ENCODE results near the gene EBF3.

The EBF3 gene

DNA sequence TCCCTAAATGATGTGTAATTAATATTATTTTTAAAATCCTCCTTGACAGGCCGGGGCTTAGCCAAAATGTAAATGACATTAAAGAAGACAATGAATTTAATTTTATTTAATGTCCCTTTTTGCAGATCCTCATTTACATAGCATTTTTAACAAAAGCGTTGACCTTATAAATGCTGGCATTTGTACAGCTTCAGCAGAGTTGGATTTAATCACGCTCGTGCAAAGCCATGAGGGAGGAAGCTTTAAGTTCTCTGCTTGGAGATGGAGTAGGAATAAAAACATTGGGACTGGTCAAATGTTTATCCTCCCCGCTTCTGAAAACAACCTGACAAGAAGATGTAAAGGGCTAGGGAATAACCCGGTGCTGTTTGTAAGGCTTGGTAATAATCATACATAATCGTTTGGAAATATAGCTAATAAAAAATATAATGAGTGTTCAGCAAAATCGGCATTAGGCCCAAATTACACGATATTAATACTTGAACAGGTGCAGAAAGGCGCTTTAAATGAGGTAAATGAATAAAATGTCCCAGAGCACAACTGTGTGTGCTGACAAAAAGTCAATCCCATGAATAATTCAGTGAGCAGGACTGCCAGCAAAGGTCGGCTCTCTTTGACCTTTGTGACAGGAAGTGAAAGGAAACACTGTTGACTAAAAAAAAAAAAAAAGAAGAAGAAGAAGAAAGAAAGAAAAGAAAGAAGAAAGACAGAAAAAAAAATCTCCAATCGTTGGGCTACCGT lies 11.5 kb downstream of the EBF3 start:
- Histone ChIP-seq H3K36me3 (ENCODE audit: insufficient read depth, low read length) (peaks cover 27% of the 10 kb centered on the region), H3K27ac (peak overlapping the region; percentile 93), H3K9me3 (ENCODE audit: low read depth, low read length) (no peaks in the 10 kb centered on the region), H3K9ac (ENCODE audit: insufficient read length) (peak overlapping the region; percentile 20), H3K4me3 (peak overlapping the region; percentile 30)
- DNase-seq (ENCODE audit: low read depth, low spot score), result no peak
- TF ChIP-seq EZH2 (IDR thresholded peaks at IDR 0.05) (no peak), FOXP2 (optimal IDR thresholded peaks at IDR 0.05; ENCODE audit: control extremely low read depth, extremely low read length, insufficient read depth) (no peak), POLR2AphosphoS5 (IDR thresholded peaks at IDR 0.05; ENCODE audit: borderline replicate concordance, low read depth, low read length) (no peak)

DNA sequence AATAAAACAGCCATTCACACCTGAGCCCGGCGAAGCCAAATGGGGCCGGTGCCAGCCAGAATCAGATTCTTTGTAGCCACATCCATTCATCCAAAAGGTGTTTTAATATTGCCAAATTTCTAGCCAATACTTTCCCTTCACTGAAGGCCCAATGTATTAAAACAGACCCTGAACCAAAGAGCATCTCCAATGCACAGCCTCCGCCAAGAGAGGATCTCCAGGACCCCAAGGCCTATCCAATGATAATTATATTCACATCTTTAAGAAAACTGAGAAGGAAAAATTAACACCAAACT lies 12.2 kb downstream of the EBF3 start:
- no peak overlapping the region for H3K4me3 ChIP-seq
- H3K36me3 ChIP-seq (ENCODE audit: insufficient read depth, low read length), result peaks cover 21% of the 10 kb centered on the region
- no peak for DNase-seq (ENCODE audit: low read depth, low spot score)
- H3K27ac ChIP-seq, result peak overlapping the region; percentile 93
- H3K9ac ChIP-seq (ENCODE audit: insufficient read length), result no peak overlapping the region
- TF ChIP-seq EZH2 (IDR thresholded peaks at IDR 0.05) (no peak), POLR2AphosphoS5 (IDR thresholded peaks at IDR 0.05; ENCODE audit: borderline replicate concordance, low read depth, low read length) (no peak), FOXP2 (optimal IDR thresholded peaks at IDR 0.05; ENCODE audit: control extremely low read depth, extremely low read length, insufficient read depth) (no peak)
- H3K9me3 ChIP-seq (ENCODE audit: low read depth, low read length), result no peaks in the 10 kb centered on the region

DNA sequence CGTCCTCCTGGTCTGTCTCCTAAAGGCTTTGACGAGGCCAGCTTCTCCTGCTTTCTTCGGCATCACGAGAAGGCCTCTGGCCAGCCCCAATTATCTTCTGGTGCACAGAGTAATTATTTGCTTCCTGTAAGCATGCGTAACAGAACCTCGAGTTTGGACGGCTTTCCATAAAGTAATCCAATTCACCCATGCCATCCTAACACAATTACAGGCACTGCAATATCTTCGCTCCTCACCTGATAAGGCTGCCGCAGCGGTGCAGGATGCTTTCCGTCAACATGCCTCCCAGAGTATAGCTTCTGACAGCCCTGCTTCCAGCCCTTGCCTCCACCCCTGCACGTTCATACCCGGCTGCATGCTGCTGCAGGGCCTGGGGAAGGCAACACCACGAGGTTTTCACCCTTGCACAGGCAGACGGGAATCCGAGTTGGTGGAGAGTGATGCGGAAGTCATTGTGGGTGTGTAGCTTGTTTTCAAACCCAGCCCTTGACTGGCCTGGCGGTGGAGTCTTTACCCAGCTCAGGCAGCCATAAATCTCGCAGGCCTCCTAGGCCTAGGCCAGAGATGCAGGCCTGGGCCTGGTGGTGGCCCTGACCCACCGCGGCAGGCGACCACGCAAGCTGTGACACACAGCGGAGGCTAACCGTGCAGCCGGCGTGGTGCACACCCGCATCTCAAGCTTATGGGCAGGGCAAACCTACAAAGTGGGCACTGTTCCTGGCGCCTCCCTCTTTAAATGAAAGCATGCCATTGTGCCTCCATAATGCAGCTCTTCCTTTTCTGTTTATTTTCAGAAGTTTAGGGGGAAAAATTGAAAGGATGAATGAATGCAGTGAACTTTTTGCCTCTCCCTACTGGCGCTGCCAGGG lies 12.7 kb downstream of the EBF3 start:
- peak overlapping the region; percentile 93 for H3K27ac ChIP-seq
- no peak overlapping the region for H3K9ac ChIP-seq (ENCODE audit: insufficient read length)
- DNase-seq (ENCODE audit: low read depth, low spot score), result no peak
- H3K9me3 ChIP-seq (ENCODE audit: low read depth, low read length), result no peaks in the 10 kb centered on the region
- peaks cover 15% of the 10 kb centered on the region for H3K36me3 ChIP-seq (ENCODE audit: insufficient read depth, low read length)
- peak overlapping the region; percentile 44 for H3K4me3 ChIP-seq
- TF ChIP-seq POLR2AphosphoS5 (IDR thresholded peaks at IDR 0.05; ENCODE audit: borderline replicate concordance, low read depth, low read length) (no peak), FOXP2 (optimal IDR thresholded peaks at IDR 0.05; ENCODE audit: control extremely low read depth, extremely low read length, insufficient read depth) (no peak), EZH2 (IDR thresholded peaks at IDR 0.05) (no peak)

DNA sequence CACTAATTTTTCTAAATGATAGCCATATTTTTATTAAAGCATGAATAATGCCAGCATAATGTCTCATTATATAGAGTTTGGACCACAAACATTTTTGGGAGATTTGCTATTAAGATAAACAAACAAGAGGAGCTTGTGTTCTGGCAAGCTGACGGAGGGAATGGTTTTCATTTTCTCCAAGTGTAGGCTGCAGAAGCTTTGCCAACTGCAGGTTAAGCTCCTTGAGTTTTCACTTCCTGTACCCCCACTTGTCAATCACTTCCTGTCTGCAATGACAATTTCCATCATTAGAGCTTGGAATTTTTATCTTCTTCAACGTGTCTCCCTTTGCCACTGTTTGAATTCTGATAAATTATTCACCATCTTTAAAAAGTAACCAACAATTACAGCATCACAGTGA lies 13.4 kb downstream of the EBF3 start:
- Histone ChIP-seq H3K36me3 (ENCODE audit: insufficient read depth, low read length) (peaks cover 11% of the 10 kb centered on the region; the same call in 1 of the 2 replicates), H3K9me3 (ENCODE audit: low read depth, low read length) (no peaks in the 10 kb centered on the region), H3K9ac (ENCODE audit: insufficient read length) (no peak overlapping the region), H3K4me3 (peak overlapping the region; percentile 44), H3K27ac (peak overlapping the region; percentile 93)
- no peak for DNase-seq (ENCODE audit: low read depth, low spot score)
- TF ChIP-seq EZH2 (IDR thresholded peaks at IDR 0.05) (no peak), POLR2AphosphoS5 (IDR thresholded peaks at IDR 0.05; ENCODE audit: borderline replicate concordance, low read depth, low read length) (no peak), FOXP2 (optimal IDR thresholded peaks at IDR 0.05; ENCODE audit: control extremely low read depth, extremely low read length, insufficient read depth) (no peak)

DNA sequence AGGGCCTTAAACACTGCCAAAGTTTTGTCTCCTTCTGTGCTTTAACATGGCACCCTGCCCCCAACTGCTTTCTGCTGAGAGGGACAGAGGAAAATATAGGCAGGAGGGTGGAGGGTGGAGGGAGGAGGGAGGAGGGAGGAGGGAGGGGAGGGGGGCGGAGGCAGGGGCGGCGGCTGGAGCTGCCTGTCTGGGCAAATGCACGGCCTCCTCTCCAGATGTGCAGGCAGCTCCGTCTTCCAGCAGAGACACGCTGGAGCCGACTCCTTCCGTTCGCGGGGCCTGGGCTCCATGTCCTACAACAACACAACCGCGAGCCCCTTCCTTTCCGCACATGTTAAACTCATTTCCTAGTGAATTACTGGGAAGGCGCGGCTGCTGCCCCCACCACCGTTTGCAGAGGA lies 14.2 kb downstream of the EBF3 start:
- Histone ChIP-seq H3K27ac (peak overlapping the region; percentile 93), H3K4me3 (peak overlapping the region; percentile 45)

DNA sequence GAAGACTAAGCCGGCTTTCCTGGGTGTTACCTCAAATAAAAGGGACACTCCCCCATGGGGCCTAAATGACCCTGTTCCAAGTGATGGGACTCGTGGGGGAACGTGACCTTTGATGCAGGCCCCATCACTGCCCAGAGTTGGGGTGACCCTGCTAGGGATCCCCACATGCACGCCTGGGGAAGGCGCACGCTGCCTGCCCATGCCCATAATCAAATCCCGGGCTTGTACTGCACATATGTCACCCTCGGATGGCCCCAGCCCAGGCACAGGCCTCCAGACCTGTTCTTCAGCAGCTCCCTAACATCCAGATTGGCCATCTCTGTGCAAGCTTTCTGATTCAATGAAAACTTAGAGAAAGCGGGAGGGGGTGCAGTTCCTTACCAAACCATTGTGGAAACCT lies 14.7 kb downstream of the EBF3 start:
- H3K9me3 ChIP-seq (ENCODE audit: low read depth, low read length), result no peaks in the 10 kb centered on the region
- peak overlapping the region; percentile 45; the same call in 1 of the 2 replicates for H3K4me3 ChIP-seq
- H3K36me3 ChIP-seq (ENCODE audit: insufficient read depth, low read length), result peaks cover 13% of the 10 kb centered on the region; the same call in 1 of the 2 replicates
- H3K9ac ChIP-seq (ENCODE audit: insufficient read length), result no peak overlapping the region
- no peak for DNase-seq (ENCODE audit: low read depth, low spot score)
- TF ChIP-seq POLR2AphosphoS5 (IDR thresholded peaks at IDR 0.05; ENCODE audit: borderline replicate concordance, low read depth, low read length), result no peak
- no peak for TF ChIP-seq EZH2 (IDR thresholded peaks at IDR 0.05)
- TF ChIP-seq FOXP2 (optimal IDR thresholded peaks at IDR 0.05; ENCODE audit: control extremely low read depth, extremely low read length, insufficient read depth), result no peak
- H3K27ac ChIP-seq, result peak overlapping the region; percentile 61; the same call in 1 of the 2 replicates

More for the DNA sequence above, 14.2 kb downstream of the EBF3 start:
- no peaks in the 10 kb centered on the region for H3K9me3 ChIP-seq (ENCODE audit: low read depth, low read length)
- no peak for TF ChIP-seq FOXP2 (optimal IDR thresholded peaks at IDR 0.05; ENCODE audit: control extremely low read depth, extremely low read length, insufficient read depth)
- no peak for TF ChIP-seq EZH2 (IDR thresholded peaks at IDR 0.05)
- no peak for TF ChIP-seq POLR2AphosphoS5 (IDR thresholded peaks at IDR 0.05; ENCODE audit: borderline replicate concordance, low read depth, low read length)
- no peak overlapping the region for H3K9ac ChIP-seq (ENCODE audit: insufficient read length)
- DNase-seq (ENCODE audit: low read depth, low spot score), result peak; percentile 72
- peaks cover 11% of the 10 kb centered on the region; the same call in 1 of the 2 replicates for H3K36me3 ChIP-seq (ENCODE audit: insufficient read depth, low read length)

DNA sequence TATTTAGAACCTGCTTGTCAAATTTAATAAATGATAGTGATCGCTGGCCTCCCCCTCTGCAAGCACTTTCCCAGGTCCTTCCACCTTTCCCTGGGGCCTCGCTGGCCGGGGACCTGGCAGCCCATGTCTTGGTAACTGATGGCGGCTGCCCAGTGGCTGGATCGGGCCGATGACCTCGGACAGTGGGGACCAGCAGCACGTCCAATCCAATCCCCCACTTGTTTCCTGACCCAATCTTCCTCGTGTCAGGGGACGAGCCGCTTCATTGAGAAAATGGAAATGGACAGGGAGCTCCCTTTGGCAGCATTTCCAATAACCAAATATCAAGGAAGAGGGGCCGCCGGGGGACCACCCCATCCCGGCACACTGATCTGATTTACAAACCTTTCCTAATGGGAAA lies 17.2 kb downstream of the EBF3 start:
- Histone ChIP-seq H3K4me3 (peak overlapping the region; percentile 61), H3K9me3 (ENCODE audit: low read depth, low read length) (no peaks in the 10 kb centered on the region), H3K9ac (ENCODE audit: insufficient read length) (peak overlapping the region; percentile 20), H3K27ac (peak overlapping the region; percentile 91), H3K36me3 (ENCODE audit: insufficient read depth, low read length) (peaks cover 30% of the 10 kb centered on the region; the same call in 1 of the 2 replicates)
- TF ChIP-seq POLR2AphosphoS5 (IDR thresholded peaks at IDR 0.05; ENCODE audit: borderline replicate concordance, low read depth, low read length) (no peak), EZH2 (IDR thresholded peaks at IDR 0.05) (no peak), FOXP2 (optimal IDR thresholded peaks at IDR 0.05; ENCODE audit: control extremely low read depth, extremely low read length, insufficient read depth) (no peak)
- no peak for DNase-seq (ENCODE audit: low read depth, low spot score)
